ENCODE results near the gene SP6.

Gene SP6

DNA sequence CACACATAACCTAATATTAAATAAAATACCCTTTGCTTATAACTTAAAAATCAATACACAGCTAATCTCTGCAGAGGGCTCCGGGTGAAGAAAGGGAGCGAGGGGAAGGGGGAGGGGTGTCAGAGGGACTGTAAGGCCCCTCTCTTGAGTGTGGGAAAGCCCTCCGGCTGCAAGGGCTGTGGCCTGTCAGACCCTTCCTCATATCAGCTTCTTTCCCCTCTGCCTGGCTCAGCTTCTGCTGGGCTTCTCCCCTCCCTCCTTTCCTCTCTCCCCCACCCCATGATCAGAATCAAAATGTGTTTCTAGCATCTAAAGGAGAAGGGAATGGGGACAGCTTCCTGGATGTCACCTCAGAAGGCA lies 5.3 kb downstream of the SP6 start:
- no peak overlapping the region for H3K4me3 ChIP-seq (ENCODE audit: low read depth, low read length)
- DNase-seq (ENCODE audit: low read depth): no peak
- TF ChIP-seq, protein P1, sequence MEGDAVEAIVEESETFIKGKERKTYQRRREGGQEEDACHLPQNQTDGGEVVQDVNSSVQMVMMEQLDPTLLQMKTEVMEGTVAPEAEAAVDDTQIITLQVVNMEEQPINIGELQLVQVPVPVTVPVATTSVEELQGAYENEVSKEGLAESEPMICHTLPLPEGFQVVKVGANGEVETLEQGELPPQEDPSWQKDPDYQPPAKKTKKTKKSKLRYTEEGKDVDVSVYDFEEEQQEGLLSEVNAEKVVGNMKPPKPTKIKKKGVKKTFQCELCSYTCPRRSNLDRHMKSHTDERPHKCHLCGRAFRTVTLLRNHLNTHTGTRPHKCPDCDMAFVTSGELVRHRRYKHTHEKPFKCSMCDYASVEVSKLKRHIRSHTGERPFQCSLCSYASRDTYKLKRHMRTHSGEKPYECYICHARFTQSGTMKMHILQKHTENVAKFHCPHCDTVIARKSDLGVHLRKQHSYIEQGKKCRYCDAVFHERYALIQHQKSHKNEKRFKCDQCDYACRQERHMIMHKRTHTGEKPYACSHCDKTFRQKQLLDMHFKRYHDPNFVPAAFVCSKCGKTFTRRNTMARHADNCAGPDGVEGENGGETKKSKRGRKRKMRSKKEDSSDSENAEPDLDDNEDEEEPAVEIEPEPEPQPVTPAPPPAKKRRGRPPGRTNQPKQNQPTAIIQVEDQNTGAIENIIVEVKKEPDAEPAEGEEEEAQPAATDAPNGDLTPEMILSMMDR (conservative IDR thresholded peaks at IDR 0.05; ENCODE audit: low read depth, low read length): no peak

DNA sequence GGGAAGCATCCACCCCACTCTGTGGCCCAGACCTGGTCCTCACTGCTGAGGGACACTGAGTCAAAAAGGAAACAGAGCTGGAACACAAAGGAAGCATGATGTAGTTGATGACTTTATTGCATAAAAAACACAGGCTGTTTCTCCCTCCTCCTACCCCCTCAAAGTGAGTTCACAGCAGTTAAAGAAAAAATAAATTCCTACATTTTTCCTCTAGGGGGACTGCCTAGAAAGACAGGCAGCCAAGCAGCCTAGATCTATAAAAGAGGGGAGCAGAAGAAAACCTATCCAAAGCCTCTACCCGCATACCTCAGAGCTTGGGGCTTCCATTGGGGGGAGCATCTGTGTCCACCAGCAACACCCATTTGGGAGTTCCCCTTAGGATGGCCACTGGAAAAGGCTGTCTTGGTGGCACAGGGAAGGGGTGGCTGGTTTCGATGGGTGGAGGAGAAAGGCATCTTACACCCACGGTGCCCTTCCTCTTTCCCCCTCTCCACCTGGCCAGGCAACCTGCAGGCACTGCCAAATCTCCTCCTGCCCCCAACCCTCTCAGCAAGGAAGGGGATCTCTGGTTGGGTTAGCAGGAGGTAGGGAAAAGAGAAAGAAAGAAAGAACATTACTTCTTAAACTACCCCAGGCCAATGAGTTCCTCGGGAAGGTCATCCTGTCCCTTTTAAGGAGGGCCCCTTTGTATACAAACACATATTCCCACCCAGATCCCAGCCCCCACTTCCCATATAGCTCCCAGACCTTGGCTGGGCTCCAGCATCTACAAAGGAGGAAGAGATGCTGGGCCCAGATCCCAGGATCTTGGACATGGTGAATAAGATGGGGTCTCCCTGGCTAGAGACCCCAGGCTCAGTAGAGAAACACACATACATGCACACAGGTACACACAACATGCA lies 5.9 kb downstream of the SP6 start:
- no peak overlapping the region for H3K4me3 ChIP-seq (ENCODE audit: low read depth, low read length)
- DNase-seq (ENCODE audit: low read depth): peak; percentile 65
- TF ChIP-seq, protein P1 (conservative IDR thresholded peaks at IDR 0.05; ENCODE audit: low read depth, low read length): peak; percentile 57

DNA sequence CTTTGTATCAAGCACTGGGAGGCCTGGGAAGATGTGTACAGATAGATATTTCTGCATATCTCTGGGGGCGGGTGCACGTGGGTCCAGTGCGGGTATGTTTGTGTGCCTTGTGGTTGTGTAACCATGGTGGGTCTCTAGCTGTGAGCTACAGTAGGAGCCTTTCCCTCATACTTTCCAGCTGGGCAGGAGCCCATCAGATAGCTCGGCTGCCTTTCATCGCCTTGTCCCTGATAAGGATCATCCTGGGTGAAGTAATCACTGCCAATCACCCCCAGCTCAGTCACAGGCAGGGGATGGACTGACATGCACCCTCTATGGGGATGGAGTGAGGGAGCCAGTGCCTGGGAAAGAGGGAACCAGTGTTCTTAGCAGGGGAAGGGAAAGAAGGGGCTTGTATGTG lies 6.7 kb downstream of the SP6 start:
- DNase-seq (ENCODE audit: low read depth): peak; percentile 91
- H3K4me3 ChIP-seq (ENCODE audit: low read depth, low read length): no peak overlapping the region

DNA sequence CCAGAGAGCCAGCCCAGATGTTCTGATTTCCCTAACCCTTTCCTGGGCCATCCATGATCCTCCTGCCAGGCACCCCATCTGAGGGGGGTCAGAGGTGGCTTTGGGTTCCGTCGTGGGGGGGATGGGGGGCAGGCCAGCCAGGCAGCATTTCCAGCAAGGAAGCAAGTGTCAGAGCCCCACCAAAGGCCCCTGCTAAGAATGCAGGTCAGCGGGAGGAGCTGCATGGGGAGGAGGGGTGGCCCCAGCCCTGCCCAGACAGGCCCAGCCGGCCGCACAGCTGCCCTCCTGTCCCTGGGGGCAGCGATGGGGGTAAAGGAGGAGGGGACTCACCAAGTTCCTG lies 7.6 kb downstream of the SP6 start:
- no peak overlapping the region for H3K4me3 ChIP-seq (ENCODE audit: low read depth, low read length)
- TF ChIP-seq, protein P1 (conservative IDR thresholded peaks at IDR 0.05; ENCODE audit: low read depth, low read length): no peak

More for the DNA sequence above, 6.7 kb downstream of the SP6 start:
- TF ChIP-seq, protein P1 (conservative IDR thresholded peaks at IDR 0.05; ENCODE audit: low read depth, low read length): no peak

DNA sequence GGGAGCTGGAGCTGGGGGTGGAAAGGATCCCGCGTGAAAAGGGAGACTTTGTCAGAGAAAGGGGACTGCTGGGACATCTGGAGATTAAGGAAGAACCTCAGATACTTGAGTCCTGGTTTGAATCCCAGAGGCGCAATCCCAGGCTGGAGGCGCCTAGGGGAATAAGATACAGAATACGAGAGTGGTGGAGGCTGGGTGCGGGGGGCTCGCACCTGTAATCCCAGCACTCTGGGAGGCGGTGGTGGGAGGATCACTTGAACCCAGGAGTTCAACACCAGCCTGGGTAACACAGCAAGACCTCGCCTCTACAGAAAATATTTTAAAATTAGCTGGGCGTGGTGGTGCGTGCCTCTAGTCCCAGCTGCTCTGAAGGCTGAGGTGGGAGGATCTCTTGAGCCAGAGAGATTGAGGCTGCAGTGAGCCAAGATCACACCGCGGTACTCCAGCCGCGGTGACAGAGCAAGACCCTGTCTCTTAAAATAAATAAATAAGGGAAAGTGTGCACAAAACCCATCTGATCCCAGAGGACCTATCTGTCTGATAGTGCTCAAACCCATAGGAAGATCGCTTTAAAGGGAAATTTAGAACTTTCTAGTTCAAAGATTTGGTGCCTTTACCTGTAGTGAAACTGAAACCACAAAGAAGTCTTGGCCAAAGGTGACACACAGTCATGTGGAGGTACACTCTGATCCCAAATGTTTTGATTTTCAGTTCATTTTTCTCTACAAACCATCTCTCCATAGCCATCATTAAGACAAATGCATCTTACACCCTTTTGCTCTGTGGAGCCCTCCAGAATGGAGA lies 9.3 kb downstream of the SP6 start:
- no peak for DNase-seq (ENCODE audit: low read depth)
- H3K4me3 ChIP-seq (ENCODE audit: low read depth, low read length): peak overlapping the region; percentile 80
- TF ChIP-seq, protein P1 (conservative IDR thresholded peaks at IDR 0.05; ENCODE audit: low read depth, low read length): no peak

More for the DNA sequence above, 7.6 kb downstream of the SP6 start:
- DNase-seq (ENCODE audit: low read depth): no peak

DNA sequence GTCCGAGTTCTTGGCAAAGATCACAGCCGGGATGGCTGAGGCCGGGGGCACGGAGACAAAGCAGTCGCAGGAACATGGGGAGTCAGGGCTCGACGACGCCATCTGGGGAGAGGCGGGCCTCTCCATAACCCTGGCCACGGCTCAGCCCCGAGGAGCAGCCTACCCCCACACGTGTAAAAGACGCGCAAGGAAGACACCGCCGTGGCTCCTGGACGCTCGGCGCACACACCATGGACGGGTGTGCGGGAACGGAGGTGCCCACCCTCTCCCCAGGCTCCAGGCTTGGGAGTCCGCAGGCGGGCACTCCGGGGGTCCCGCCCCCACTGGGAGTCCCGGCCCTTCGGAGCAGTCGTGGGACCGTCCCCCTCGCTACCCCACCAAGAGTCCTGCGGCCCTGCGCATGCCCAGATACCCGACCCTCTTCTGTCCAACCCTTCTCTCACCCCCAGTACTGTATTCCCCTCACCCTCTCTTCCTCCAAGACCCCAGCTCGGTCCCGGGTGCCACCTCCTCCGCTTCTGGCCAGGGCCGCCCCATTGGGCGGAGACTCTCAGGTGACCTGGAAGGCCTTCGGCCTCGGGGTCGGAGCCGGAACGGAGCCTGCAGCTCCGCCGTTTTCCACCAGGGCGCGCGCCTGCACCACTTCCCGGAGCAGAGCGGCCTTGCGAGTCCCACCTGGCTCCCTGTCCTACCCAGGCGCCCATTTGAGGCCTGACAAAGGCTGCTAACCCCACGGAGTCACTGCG lies 10.0 kb downstream of the SP6 start, which contains the start of gene SCRN2:
TSS of gene SCRN2 (minus strand) at position 532 of the 746 bp plus-strand sequence. CDS start at position 102, 430 bp downstream.
- H3K4me3 ChIP-seq (ENCODE audit: low read depth, low read length): peak within 1 kb of the TSS; percentile 80
- peak; percentile 75 for DNase-seq (ENCODE audit: low read depth)
- TF ChIP-seq, protein P1 (conservative IDR thresholded peaks at IDR 0.05; ENCODE audit: low read depth, low read length): peak; percentile 96
